Stimulated activated CD4-positive, alpha-beta T cell treated with anti-CD3 and anti-CD28 coated beads, Interleukin-15, amount 100 ng/mL, for 24 hours (primary cell): ENCODE data around the gene GSK3A.

Source experiments
- DNase-seq: peaks from one replicate; pipeline ENCODE4 v3.0.0-alpha.2; 2020

GSK3A gene

DNA sequence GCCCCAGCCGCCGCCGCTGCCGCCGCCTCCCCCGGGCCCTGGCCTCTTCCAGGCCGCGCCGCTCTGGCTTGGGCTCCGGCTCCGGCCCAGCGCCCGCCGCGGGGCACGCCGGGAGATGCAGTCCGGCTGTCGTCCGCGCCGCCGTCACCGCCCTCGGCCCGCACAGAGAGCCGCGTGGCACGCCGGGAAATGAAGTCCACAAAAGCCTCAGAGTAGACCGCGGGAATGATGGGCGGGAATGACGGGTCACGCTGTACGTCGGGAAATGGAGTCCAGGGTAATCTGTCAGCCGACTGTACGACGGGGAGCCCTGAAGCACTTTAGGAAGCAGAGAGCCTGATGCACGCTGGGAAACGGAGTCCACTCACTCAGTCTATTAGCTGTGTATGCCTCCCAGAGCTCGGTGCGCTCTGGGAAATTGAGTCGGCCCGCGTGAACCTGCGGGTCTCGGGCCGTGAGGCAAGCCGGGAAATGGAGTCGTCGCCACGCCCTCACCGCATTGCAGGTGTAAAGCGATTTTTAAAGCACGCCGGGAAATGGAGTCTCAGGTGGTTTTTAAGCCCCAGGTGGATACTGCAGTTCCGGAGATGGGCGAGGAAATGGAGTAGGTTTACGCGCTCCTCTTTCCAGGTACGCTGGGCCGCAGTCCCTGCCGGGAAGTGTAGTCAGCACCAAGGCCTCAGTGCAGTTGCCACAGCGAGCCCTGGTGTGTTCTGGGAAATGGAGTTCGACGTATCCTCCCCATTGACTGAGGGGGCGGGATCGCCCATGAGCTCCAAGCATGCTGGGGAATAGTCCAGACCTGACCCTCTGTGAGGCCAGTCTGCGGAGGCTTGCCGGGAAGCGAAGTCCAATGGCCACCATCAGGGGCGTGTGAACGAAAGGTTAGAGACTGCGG, at the start of gene GSK3A:
TSS of gene GSK3A (minus strand) at position 91 of the 898 bp plus-strand sequence. CDS start 137 bp downstream, outside the sequence.
- DNase-seq: peak; percentile 97

GRCh38 chr19:42291435-42291810, 49.0 kb upstream of the GSK3A start:
- no peak for DNase-seq

- DNase-seq: peak; percentile 60
Measured at GRCh38 chr19:42290523-42291434, 48.4 kb upstream of the GSK3A start.

DNA sequence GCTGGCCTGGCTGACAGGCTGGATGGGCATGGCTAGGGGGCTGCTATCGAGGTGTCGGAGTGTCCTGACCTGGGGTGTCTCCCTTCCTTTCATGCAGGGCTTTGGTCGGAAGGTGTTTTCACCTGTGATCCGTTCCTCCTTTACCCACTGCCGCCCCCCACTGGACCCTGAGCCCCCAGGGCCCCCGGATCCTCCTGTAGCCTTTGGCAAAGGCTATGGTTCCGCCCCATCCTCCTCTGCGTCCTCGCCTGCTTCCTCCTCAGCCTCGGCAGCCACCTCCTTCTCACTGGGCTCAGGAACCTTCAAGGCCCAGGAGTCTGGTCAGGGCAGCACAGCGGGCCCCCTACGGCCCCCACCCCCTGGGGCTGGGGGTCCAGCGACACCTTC, 47.7 kb upstream of the GSK3A start:
- DNase-seq: no peak

DNA sequence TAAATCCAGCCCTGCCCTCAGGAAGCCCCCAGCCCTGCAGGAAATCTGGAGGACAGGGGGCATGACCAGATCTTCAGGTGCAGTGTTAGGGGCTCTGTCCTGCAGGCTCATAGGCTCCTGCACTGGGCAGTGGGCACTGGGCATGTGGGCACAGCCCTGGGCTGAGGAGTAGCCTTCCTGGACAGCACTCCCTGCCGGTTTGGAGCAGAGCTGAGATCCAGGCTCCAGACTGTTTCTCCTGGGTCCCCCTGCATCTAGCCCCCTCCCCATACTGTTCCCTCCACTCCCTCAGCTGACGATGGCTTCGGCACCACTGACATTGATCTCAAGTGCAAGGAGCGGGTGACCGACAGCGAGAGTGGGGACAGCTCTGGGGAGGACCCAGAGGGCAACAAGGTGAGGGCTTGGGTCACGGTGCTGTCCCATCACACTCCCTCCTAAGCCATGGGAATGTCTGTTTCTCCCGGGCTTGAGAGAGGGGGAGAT, 47.2 kb upstream of the GSK3A start:
- DNase-seq: no peak

- no peak for DNase-seq
Measured at GRCh38 chr19:42288881-42289555, 46.6 kb upstream of the GSK3A start.

GRCh38 chr19:42288387-42288786, 46.0 kb upstream of the GSK3A start:
- no peak for DNase-seq

GRCh38 chr19:42287827-42288107, 45.4 kb upstream of the GSK3A start:
- DNase-seq: no peak

DNA sequence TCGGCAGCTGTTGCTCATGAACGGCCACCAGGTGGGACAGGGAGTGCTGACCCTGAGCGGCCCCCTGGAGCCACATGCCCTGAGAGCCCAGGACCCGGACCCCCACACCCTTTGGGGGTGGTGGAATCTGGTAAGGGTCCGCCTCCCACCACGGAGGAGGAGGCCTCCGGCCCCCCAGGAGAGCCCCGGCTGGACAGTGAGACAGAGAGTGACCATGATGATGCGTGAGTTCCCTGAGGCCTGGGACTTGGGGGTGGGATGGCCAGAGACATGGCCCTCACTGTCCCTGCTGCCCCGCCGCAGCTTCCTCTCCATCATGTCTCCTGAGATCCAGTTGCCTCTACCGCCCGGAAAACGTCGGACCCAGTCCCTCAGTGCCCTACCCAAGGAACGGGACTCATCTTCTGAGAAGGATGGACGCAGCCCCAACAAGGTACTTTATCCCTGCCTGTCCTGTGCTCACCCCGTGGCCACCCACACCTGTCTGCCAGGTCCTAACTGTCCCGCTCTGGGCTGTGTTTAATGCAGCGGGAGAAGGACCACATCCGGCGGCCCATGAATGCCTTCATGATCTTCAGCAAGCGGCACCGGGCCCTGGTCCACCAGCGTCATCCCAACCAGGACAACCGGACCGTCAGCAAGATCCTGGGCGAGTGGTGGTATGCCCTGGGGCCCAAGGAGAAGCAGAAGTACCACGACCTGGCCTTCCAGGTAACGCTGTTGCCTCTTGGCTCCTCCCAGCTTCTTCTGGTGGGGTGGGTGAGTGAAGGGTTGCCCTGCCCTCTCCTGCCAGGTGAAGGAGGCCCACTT, 44.8 kb upstream of the GSK3A start:
- no peak for DNase-seq

GRCh38 chr19:42286349-42287016, 44.1 kb upstream of the GSK3A start:
- DNase-seq: no peak

- DNase-seq: no peak
Measured at GRCh38 chr19:42285988-42286348, 43.6 kb upstream of the GSK3A start.

GRCh38 chr19:42285541-42285941, 43.1 kb upstream of the GSK3A start:
- DNase-seq: no peak

DNA sequence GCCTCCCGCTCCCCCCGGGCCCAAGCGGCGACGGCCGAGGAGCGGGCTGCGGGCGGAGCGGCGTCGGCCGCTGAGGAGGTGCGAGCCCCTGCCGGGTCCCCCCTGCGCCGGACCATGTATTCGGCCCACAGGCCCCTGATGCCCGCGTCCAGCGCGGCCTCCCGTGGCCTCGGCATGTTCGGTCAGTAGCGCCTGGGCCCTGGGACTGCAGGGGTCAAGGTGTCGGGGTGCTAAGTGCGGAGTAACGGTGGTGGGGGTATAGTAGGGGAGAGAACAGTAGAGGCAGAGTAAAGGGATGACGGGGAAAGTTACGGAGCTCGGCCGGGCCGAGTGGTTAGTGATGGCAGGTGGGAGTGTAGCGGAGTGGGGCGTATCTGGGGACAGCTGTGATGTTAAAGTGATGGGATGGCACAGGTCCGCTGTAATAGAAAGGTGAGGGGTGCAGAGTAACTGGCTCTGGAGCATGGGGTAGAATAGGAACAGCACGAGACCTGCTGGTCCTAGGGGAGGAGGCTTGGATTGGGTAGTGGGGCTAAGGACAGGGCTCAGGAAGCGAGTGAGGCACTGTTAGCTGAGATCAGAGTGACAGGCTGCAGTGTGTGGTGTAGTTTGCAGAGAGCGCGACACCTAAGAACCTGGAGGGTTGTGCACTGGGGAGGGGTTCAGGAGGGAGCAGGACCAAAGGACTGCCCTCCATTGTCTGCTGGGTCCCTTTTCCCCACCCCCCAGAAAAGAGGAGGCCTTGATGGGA, 42.4 kb upstream of the GSK3A start:
- DNase-seq: peak; percentile 41

DNA sequence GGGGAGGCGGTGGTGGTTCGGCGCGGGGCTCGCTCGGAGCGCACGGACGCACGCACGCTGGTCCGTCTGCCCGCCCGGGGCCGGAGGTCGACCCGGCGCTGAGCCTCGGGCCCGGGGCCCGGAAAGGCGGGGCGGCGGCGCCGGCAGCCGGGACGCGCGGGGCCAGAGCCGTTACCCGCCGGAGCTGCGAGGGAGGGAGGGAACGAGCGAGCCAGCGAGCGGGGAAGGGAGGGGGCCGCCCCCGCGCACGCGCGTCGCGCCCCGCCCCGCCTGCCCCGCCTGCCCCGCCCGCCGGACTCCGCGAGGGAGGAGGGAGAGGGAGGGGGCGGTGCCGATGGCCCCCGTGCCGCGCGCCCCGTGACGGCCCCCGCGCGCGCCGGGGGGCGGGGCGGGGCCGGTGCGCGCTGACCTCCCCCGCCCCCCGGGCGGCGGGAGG, 41.7 kb upstream of the GSK3A start:
- peak; percentile 88 for DNase-seq

DNA sequence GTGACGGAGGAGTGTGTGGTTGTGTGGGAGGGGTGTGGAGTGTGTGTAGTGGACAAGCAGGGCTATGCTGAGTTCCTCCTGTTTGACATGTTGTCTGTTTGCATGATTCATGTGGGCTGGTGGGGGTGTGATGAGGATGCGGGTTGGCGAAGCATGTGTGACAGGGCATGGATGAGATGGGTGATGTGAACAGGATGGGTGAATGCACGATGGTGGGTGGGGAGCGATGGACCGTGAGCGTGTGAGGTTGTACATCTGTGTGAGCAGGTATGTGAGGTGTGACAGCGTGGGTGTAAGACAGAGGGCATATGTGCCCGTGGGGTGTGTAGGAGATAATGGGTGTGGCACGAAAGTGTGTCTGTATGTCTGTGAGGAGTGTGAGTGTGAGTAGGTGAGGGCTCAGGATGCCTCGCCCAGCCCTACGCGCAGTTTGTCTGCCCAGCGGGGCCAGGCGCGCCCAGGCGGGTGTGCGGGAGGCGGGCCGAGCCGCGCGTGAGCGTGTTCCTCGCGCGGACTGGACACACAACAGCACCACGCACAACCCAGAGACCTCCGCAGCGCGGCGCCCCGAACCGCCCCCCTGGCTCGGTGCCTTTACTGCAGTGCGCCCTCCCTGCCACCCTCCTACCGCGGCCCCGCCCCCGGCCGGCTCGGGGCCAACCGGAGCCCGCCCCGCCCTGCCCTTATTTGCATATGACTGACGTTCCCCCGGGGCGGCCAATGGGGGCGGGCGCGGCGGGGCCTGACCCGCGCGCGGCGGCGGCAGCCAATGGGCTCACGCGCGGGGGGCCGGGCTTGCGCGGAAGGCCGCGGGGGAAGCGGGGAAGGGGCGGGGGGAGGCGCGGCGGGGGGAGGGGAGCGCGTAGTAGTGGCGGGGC, 41.0 kb upstream of the GSK3A start:
- peak; percentile 97 for DNase-seq

GRCh38 chr19:42282819-42283187, 40.4 kb upstream of the GSK3A start:
- DNase-seq: no peak

GRCh38 chr19:42281827-42282762, 39.7 kb upstream of the GSK3A start:
- DNase-seq: no peak

DNA sequence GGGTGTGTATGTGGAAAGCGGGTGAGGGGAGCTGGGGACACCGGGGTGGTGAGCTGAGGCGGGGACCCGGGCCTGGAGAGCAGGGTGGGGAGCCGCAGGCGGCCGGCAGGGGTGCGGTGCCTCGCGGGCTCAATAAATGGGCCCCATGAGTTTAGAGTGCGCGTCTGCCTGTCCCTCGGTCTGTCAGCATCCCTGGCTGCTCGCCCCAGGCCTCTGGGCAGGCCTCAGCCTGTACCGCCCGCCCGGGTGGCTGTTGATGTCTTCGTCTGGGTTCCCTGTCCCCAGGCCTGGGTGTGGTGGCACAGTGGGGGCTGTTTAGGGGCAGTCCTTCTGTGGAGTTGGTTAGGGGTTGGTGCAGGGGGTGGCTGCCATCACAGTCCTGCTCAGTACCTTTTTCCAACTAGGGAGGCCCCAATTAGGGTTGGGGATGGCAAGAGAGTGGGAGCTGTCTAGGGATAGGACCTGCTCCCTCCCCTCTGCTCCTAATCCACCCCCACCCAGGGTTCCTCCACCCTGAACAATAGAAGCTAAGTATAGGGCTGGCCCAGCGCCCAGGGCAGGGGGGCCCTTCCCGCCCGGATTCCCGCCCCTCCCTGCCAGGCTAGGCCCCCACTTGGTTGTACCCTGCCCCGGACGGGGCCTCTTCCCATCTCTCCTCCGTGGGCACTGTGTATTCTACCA, 38.9 kb upstream of the GSK3A start:
- peak; percentile 50 for DNase-seq
